Measurements from ENCODE around the gene SOX3.

Gene SOX3

DNA sequence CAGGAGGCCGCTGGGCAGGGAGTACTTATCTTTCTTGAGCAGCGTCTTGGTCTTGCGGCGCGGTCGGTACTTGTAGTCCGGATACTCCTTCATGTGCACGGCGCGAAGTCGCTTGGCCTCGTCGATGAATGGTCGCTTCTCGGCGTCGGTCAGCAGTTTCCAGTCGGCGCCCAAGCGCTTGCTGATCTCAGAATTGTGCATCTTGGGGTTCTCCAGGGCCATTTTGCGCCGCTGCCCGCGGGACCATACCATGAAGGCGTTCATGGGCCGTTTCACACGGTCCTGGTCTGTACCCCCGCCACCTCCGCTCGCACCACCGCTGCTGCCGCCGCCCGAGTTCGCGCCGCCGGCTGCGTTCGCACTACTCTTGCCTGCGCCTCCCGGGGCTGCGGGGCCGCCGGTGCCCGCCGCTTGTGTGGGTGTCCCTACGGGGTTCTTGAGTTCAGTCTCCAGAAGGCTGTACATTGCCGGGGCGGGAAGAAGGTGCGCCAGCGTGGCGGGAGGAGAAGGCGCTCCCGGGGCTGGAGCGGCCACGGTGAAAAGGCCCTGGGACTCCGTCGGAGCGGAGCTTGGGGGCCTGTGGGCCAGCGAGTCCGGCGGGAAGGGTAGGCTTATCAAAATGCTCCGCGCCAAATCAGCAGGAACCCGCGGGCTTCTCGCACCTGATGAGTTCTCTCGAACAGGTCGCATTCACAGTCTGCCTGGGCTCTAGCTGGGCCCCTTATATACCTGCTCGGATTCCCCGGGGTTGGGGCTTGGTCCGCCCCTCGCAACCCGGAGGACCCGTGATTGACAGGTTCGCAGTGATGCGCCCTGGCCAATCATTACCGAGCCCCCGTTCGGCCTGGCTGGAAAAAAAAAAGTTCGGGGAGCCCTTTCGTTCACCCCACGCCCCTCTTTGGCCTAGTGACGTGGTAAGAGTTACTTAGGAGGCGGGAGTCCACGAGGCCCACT lies at the start of gene SOX3:
Gene SOX3, minus strand, starts transcription at position 699 of the 954 bp plus-strand sequence. Its CDS starts 9 bp downstream, at position 690.
- DNase-seq (ENCODE audit: low read depth in 2 of 2), result no peak

DNA sequence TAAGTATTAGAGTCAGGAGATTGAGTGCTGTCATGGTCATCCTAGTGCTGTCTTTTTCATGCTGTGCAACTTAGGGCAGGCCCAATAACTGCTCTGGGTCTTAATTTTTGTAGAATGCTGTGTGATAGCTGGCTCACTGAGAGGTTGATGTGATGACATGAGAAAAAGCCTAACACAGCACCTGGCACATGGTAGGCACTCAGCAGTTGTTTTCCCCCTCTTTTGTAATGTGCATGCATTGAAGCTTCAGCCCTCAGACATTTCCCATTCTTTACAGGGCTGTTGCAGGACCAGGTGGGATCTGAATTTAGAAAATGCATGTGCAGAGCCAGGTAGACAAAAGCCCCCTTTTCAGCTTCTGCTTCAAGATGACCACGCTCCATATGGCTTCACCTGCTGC lies 44.1 kb upstream of the SOX3 start:
- no peak for DNase-seq (ENCODE audit: low read depth in 2 of 2)

DNA sequence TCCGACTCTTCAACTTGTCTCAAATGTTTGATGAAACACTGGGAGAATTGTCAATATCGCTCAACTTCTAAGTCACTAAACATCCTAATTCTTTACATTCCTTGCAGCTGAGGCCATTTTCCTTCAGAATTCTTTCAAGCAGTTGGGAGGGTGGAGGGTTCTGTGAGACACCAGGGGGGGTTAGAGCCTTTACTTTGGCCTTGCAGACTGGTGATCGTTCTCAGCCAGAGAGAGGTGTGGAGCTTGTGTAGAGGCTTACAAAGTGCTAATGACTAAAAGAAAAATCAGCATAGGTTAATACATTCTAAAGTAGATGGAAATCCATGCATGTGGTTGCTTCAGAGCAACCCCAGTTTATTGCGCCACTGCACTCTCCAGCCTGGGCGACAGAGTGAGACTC lies 21.3 kb upstream of the SOX3 start:
- DNase-seq (ENCODE audit: low read depth in 2 of 2), result no peak

DNA sequence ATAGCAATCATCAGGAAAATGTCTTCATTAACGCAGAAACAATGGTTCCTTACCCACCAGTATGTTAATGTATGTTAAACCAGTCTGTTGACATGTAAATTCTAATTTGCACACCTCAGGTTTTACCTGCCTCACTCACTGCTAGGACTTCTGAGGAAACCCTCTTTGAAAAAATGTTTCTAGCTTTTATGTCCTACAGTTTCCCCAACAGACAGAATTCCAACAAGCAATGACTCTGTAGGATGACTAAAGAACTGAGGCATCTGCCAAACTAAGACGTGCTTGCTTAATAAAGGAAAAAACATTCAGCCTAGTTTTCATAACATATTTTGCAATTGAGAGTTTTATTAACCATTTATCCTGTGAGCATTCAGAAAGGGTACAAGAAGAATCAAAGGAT lies 20.6 kb upstream of the SOX3 start:
- no peak for DNase-seq (ENCODE audit: low read depth in 2 of 2)

DNA sequence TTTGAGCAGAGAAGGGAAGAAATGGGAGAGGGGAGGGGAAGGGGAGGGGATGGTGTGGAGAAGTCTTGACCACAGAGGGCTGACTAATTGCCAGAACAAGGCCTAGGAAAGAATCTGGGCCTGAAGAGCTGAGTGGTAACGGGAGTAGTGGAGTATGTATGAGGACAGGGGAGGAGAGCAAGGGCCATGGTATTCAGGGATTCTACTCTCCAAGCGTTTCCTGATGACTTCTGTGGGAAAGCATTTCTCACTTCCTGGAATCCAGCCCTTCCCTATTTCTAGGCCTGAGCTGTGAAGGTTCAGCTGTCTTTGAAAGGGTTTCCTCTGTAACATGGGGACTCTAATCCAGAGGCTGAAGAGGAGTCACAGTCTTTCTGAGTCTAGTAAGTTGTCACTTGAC lies 19.7 kb upstream of the SOX3 start:
- DNase-seq (ENCODE audit: low read depth in 2 of 2), result no peak

DNA sequence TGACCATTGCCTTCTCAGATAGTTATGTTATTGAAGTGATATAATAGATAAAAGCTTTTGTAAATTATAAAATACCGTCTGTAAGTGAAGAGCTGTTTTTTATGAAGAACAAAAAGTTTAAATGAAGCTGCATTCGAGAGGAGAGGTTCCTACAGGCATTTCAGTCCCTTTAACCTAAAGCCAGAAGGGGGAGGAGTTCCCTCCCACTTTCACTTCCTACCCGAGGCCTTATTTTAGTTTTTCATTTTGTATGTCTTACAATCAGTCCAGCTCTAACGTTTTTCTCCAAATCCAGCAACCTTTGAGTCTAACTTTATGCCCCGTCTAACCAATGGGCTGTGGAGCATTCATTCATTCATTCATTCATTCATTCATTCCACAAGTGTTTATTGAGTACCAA lies 16.5 kb upstream of the SOX3 start:
- no peak for DNase-seq (ENCODE audit: low read depth in 2 of 2)

DNA sequence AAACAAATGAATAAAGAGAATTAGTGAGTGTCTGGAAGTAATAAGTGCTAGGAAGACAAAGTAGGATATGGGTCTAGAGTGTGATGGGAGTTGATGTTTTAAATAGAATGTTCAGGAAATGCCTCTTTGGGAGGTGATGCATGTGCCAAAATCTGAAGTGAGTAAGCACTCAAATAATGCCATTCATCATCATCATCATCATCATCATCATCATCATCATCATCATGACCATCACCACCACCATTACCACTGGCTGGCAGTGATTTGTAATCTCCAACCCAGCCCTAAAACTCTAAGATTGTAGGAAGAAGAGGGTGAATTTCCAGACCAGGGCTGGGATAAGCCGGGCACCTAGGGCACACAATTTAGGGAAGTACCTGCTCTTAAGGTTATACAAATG lies 9.7 kb upstream of the SOX3 start:
- no peak for DNase-seq (ENCODE audit: low read depth in 2 of 2)

DNA sequence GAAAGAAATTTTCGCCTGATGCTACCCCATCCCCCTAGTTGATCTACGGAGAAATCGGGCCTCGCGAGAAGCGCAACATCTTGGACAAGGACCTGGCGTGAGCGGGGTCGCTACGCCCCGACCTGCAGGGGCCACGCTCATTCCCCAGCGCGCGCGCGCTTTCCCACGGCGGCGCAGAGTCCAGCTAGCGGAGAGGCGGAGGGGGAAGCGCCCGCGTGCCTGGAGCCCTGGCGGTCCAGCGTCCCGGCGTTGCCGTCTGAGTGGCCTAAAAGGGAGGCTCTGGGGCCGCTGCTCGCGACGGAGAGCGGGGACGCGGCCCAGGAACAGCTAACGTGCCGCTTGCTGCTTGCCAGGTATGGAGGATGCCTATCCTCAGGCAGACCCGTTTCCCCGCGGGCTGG lies 6.0 kb upstream of the SOX3 start:
- no peak for DNase-seq (ENCODE audit: low read depth in 2 of 2)

DNA sequence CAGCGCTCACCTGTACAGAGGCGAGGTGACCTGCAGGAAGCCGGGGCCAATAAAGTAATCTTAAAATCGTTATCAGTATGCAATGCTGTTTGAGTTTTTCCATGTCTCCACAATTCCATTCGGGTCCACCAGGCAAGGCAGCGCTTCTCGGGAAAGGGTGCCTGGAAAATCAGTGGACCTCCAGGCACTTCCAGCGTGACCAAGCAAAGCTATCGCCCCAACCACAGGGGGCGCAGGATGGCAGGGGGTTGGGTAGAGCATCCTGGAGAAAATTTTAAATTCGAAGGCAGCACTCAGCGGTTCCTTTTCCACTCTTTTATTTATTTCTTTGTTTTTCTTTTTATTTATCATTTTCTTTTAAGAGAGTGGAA lies 5.4 kb upstream of the SOX3 start:
- DNase-seq (ENCODE audit: low read depth in 2 of 2), result no peak

DNA sequence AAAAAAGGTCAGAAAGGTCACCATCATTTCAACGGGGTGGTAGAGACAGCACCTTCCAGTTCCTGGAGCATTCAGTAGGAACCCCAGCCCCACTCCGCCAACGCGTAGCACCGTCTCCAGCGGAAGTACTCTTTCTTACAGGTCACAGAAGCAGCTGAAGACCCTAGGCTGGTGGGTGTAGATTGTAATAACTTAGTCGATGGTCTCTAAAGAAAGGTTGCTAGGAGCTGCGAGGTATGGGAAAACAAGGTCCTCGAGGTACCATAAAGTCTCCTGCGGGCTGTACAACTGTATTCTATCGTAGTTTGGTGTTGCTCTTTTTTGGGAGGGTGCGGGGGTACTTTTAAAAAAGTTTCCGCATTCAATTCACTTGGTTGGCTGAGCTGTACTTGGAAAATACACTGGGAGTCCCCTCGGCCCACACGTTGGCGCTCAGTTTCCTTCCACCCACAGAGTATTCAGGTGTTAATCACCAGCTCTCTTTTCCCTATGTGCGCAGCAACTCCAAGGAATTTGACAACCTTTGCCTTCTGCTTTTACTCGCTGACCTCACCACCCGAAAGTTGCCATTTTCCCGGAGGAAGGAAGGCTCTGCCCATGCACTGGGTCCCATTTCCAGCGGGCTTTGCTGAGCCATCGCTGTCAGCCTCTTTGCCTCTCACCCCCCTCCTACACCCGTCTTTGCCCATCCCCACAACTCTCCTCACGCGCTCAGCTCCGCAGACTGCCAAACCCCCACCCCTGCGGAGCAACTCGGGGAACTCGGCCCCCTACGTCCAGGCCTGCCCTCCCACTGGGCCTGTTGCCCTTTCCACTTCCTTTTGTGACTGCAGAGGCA lies 4.8 kb upstream of the SOX3 start:
- no peak for DNase-seq (ENCODE audit: low read depth in 2 of 2)

DNA sequence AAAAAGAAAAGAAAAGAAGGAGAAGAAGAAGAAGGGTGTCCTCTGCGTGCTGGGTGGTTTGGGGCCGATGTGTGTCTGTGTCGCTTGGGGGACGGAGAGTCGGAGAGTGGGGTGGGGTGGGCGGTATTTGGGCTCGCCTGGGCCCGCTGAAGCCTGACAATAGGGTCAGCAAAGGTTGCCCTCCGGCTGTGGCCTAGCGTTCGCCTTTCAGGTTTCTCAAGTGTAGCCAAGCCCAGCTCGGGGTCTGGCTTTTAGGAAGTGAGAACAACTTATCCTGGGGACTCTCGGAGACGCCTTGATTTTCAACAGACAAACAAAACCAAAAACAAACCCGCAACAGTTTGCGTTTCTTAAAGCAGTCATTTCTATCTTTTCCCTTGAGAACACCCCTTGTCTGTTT lies 4.1 kb upstream of the SOX3 start:
- no peak for DNase-seq (ENCODE audit: low read depth in 2 of 2)

DNA sequence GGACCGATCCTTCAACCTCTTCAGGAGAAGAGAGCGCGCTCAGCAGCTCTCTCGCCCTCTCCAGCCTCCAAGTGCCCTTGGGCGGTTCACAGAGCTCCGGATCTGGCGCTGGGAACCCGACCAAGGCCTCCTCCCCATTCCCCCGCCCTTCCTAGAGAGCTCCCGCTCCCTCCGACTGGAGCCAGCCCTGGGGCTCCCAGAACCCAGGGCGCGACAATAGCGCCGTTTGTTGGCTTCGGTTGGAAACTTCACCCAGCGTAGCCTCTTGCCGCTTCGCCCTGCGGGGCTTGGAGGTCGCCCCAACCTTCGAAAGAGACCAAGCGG lies 3.1 kb upstream of the SOX3 start:
- DNase-seq (ENCODE audit: low read depth in 2 of 2), result no peak

DNA sequence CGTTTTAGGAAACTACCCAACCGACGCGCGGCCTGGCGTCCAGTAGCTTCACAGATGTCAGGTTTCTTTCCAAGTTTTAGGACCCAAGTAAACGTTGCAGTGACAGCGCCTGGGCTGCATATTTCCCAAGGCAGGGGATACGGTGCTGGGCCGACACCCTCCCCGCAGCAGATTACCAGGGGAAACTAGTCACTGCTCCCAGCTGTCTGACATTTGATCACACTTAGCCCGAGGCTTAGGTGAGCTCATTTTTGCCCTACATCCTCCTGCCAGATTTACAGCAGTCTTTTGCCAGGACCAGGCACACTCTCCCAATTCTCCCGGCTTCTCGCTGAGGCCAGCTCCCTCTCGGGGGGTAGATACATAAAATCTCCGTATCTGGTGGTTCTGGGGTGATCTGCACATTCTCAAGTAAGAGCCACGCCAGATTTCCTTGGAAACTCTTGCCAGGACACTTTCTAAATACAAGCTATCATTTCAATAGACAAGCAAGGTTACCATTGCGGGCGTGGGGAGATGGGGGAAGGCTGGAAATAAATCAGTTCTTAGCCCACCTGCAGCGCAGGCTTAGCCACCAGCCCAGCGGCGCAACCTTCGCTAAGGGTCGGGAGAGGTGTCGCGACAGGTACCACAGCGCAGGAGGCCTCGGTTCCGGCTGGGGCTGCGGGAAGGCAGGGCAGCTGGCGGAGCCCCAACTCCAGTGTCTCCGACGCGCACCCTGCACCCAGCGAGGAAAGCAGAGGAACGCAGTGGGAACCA lies 2.5 kb upstream of the SOX3 start:
- DNase-seq (ENCODE audit: low read depth in 2 of 2), result no peak

DNA sequence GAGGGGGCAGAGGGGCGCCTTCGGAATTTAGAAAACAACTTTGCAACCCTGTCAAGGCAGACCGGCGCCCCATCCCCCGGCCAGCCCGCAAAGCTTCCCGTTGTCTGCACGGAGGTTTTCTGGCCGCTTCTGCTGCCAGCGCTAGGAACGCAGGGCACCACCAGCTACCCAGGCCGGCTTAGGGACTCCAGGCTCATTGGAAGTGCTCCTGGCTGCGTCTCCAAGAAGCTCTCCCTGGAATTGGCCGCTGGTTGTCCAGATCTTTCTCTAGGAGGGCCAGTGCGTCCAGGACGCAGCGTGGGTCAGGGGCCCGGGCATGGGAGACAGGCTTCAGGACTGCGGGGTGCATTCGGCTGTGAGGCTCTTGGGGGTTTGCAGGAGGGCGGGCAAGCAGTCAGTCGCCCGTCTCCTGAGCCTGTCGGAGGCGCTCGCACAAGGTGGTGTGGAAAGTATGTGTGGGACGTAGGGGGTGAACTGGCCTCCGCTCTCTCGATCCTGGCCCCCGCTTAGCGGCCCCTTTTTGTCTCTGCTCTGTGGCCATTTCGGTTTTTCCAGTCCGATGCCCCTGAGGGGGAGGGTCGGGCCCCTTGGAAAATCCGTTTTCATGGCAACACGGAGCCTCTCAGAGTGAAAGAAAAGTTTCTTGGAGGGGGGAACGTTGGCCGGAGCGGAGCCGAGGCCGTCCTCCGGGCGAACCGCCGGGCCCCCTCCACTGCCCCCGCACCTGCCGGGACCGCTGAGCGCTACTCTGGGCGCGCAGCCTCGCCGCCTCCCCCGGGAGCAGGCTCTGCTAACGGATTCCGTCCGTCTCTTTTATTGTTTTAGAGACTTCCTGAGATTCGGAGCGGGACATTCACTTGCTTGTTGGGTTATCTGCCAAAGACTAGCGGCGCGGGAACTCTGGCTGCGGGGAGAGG lies 810 bp upstream of the SOX3 start:
- DNase-seq (ENCODE audit: low read depth in 2 of 2), result no peak

DNA sequence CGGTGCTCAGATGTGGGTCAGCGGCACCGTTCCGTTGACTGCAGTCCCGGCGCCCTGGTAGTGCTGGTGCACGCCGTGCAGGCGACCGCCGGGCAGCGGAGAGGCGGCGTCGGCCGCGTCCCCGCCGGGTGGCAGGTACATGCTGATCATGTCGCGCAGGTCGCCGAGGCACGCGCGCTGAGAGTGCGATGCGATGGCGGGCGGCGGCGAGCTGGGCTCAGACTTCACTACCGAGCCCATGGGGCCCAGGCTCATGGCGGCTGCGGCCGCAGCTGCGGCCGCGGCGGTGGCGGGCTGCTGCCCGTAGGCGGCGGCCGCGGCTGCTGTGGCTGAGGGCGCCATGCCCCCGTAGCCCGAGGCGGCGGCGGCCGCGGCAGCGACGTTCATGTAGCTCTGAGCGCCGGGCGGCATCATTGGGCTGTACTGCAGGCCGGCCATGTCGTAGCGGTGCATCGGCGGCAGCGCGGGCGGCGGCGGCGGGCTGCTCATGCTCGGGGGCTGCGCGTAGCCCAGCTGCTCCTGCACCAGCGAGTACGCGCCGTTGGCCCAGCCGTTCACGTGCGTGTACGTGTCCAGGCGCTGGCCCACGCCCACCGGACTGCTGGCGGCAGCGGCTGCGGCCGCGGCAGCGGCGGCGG lies 1.0 kb downstream of the SOX3 start:
- no peak for DNase-seq (ENCODE audit: low read depth in 2 of 2)

DNA sequence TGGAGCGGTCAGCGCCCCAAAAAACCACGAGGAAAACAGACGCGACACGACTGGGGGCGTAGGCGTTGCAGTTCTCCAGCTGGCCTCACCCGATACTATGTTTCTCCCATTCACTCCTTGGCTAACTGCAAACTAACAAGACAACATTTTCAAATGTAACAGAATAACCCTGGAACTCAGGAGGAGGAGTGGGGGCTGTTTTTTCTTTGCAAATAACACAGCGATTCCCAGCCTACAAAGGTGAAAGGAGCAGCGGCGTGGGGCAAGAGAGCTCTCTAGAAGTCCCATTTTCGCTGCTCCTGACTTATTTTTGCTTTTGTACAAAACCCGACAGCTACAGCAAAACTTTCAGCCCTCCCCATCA lies 1.6 kb downstream of the SOX3 start:
- no peak for DNase-seq (ENCODE audit: low read depth in 2 of 2)

DNA sequence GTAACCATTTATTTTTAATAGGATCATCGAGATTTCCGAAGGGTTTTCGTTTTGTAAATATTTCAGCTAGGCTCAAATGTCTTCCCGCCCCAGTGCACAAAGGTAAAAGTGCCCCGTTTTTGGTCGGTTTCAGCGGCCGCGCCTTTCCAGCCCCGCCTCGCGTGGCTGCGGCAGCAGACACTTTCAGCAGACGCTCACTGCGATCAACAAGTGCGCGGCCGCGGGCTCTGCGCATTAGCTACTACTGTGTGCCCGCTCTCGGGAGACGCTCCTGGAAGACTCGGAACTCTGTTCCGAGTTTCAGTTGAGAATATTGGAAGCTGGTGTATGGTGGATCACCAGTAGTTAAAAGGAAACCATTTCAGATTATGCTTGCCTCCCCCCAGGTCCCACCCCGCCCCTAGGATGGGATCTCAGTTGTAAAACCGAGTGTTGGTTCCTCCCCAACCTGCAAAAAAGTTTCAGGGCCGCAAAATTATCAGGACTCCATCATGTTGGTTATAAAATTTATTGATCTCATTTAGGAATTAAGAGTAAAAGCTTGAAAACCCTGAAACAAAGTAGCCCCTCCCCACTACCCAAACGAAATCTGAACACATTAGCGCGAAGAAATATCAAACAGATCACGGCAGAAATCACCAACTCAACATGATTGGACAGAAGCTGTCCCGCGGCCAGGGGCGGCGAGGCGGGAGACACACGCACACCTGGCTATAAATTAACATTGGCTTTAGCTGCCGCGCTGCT lies 2.2 kb downstream of the SOX3 start:
- no peak for DNase-seq (ENCODE audit: low read depth in 2 of 2)

DNA sequence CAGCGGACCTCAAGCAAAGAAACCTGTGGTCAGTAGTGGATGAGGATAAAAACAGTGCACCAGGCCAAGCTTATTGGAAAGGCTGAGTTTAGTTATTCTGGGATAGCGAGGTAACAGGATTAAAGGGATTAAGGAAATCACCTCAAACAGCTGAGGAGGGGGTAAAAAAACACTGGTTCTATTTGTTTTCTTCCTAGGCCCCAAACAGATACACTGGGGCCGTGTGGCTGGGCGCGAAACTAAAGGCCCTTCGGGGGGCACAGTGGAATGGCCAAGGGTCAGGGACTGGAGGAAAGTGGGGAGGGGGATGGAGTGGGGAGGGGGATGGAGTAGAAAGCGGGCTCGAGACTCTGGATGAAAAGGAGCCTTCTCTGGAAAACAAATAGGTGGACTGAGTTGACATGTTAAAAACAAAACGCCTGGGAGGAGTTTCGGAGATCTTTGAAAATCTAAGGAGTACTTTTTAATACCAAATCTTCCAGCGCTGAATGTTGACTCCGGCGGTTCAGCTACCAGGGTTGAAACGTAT lies 2.9 kb downstream of the SOX3 start:
- DNase-seq (ENCODE audit: low read depth in 2 of 2), result no peak

DNA sequence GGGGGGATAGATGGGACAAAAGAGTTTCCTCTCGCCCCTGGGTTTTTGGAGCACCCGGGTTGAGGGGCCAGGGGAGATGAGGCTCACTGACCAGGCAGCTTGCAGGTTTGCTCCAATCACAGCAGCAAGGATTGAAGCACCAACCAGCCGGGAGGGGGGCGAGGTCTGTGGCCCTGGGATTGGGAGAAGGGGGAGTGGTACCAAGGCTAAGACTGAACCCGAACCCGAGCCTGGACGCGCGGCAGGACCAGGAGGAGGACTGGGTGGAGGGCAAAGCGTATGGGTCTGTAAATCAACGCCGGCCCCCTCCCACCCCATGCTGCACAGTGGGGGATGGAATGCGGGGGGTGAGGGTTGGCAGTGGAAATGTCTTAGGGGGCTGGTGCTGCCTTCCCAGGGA lies 3.5 kb downstream of the SOX3 start:
- no peak for DNase-seq (ENCODE audit: low read depth in 2 of 2)

DNA sequence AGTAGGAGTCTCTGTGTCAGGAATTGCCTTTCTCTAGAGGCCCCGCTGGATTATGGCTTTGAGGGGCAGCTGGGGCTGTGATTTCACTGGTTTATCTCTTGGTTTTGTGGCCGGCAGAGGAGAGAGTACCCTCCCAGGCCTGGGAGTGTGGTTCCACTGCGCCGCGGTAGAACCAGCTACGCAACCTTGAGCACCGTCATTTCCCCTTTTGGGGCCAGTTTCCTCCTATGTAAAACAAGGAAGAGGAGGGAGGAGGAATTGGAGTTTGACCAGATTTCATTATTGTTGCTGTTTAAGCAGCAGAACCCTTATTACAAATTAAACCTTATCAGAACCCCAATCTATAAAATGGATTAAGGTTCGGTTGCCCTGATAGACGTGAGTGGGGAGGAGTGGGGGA lies 4.4 kb downstream of the SOX3 start:
- no peak for DNase-seq (ENCODE audit: low read depth in 2 of 2)

Data from stimulated activated CD8-positive, alpha-beta memory T cell treated with anti-CD3 and anti-CD28 coated beads, Interleukin-7, amount 100 ng/mL, for 4 hours (primary cell).